GM12892 (cell line): ENCODE measurements around the gene YPEL1.
"Not testable (repeated sequence)": the region's sequence is repeated elsewhere in the genome, so short reads cannot be mapped to it uniquely, and the experiment has no call there.

Experiments used
- DNase-seq: peaks from one replicate; pipeline ENCODE4 v3.0.0; 2011; ENCODE audit not compliant: insufficient read length
- FAIRE-seq: peaks from 2 replicates; lab custom pipeline; 2011; peaks lifted over from hg19 to GRCh38; lab: Jason Lieb, UNC
- POLR2A ChIP-seq: IDR thresholded peaks from 2 replicates; pipeline ENCODE4 v1.6.1; 2011; ENCODE audit warnings: low read depth, low read length, control low read depth
- POLR2AphosphoS5 ChIP-seq: IDR thresholded peaks from 2 replicates; pipeline ENCODE4 v1.6.1; 2011; ENCODE audit warnings: low read depth, low read length, control low read depth
- TAF1 ChIP-seq: IDR thresholded peaks from 2 replicates; pipeline ENCODE4 v1.6.1; 2011; ENCODE audit warnings: low read depth, mild to moderate bottlenecking, control low read depth, low read length, borderline replicate concordance

The YPEL1 gene

GRCh38 chr22:21728270-21728669 is 7.3 kb downstream of the YPEL1 start:
- TF ChIP-seq POLR2A (no peak), TAF1 (no peak)
- no peak for FAIRE-seq

GRCh38 chr22:21727768-21728167 is 7.8 kb downstream of the YPEL1 start:
- FAIRE-seq (no peak), DNase-seq (no peak)
- TF ChIP-seq POLR2AphosphoS5 (no peak), POLR2A (no peak), TAF1 (no peak)

More at GRCh38 chr22:21728270-21728669, 7.3 kb downstream of the YPEL1 start:
- DNase-seq = no peak

- FAIRE-seq (no peak), DNase-seq (no peak)
- TF ChIP-seq POLR2AphosphoS5 = no peak
- no peak for TF ChIP-seq POLR2A
- TF ChIP-seq TAF1 = no peak
Observed at GRCh38 chr22:21727159-21727558, 8.4 kb downstream of the YPEL1 start.

GRCh38 chr22:21726650-21727049 is 8.9 kb downstream of the YPEL1 start:
- peak; percentile 62 for FAIRE-seq
- TF ChIP-seq POLR2AphosphoS5 (no peak), TAF1 (no peak), POLR2A (no peak)
- DNase-seq = peak; percentile 52

- TF ChIP-seq TAF1 (no peak), POLR2AphosphoS5 (no peak), POLR2A (no peak)
- no peak for FAIRE-seq
- DNase-seq = no peak
Observed at GRCh38 chr22:21725956-21726649, 9.5 kb downstream of the YPEL1 start.

GRCh38 chr22:21724496-21724895 is 11.1 kb downstream of the YPEL1 start:
- DNase-seq, FAIRE-seq: not testable (repeated sequence)

- FAIRE-seq, DNase-seq: not testable (repeated sequence)
Observed at GRCh38 chr22:21721195-21721852, 14.3 kb downstream of the YPEL1 start.

GRCh38 chr22:21720191-21720859 is 15.3 kb downstream of the YPEL1 start:
- not testable (repeated sequence) for FAIRE-seq

GRCh38 chr22:21719024-21719423 is 16.6 kb downstream of the YPEL1 start:
- FAIRE-seq (peak; percentile 14), DNase-seq (no peak)
- TF ChIP-seq TAF1 = no peak
- TF ChIP-seq POLR2AphosphoS5 = no peak
- no peak for TF ChIP-seq POLR2A

More at GRCh38 chr22:21720191-21720859, 15.3 kb downstream of the YPEL1 start:
- DNase-seq = not testable (repeated sequence)

- no peak for DNase-seq
- no peak for FAIRE-seq
- TF ChIP-seq POLR2A (no peak), TAF1 (no peak), POLR2AphosphoS5 (no peak)
Observed at GRCh38 chr22:21718499-21718898, 17.1 kb downstream of the YPEL1 start.

GRCh38 chr22:21716395-21717122 is 19.0 kb downstream of the YPEL1 start:
- not testable (repeated sequence) for FAIRE-seq, DNase-seq

GRCh38 chr22:21714786-21715185 is 20.8 kb downstream of the YPEL1 start:
- FAIRE-seq (no peak), DNase-seq (no peak)
- TF ChIP-seq POLR2A (no peak), POLR2AphosphoS5 (no peak), TAF1 (no peak)
